Prostate gland (tissue), 2 donors: ENCODE results near the gene UVRAG.

ENCODE experiments used
- CTCF ChIP-seq, 4 experiments: fragments of 200-600 bp in 2 of 4; fragments of 450-650 bp in 2 of 4; sonication (generic) in 2 of 4; IDR thresholded peaks; 1 replicate in 3 of 4; 2 replicates in 1 of 4; pipeline ENCODE4 v1.5.1; 2016 to 2019; ENCODE audit warnings: antibody characterized with exemption in 4 of 4, mild to moderate bottlenecking in 2 of 4, moderate library complexity in 2 of 4
- POLR2A ChIP-seq: fragments of 450-650 bp; IDR thresholded peaks from one replicate; pipeline ENCODE4 v1.6.1; 2016; ENCODE audit warnings: antibody characterized with exemption, mild to moderate bottlenecking

GRCh38 chr11:76184551-76184993, 369.6 kb downstream of the UVRAG start:
- no peak for TF ChIP-seq CTCF (IDR thresholded peaks at IDR 0.05)
- no peak for TF ChIP-seq POLR2A
